Ishikawa (cell line): Measurements from ENCODE around the gene PAN3.

Experiments
- CEBPB ChIP-seq: IDR thresholded peaks from 2 replicates; pipeline ENCODE4 v1.6.1; 2012
- CREB1 ChIP-seq: IDR thresholded peaks from 2 replicates; pipeline ENCODE4 v1.6.1; 2012; ENCODE audit warnings: low read depth
- EGR1 ChIP-seq: IDR thresholded peaks from 2 replicates; pipeline ENCODE4 v1.6.1; 2012
- EP300 ChIP-seq: IDR thresholded peaks from 2 replicates; pipeline ENCODE4 v1.6.1; 2012; ENCODE audit warnings: borderline replicate concordance
- FOXM1 ChIP-seq: IDR thresholded peaks from 2 replicates; pipeline ENCODE4 v1.6.1; 2012; ENCODE audit warnings: low read depth, borderline replicate concordance
- NFIC ChIP-seq: IDR thresholded peaks from 2 replicates; pipeline ENCODE4 v1.6.1; 2012
- RAD21 ChIP-seq: IDR thresholded peaks from 2 replicates; pipeline ENCODE4 v1.6.1; 2012; ENCODE audit warnings: low read depth
- TAF1 ChIP-seq: IDR thresholded peaks from 2 replicates; pipeline ENCODE4 v1.6.1; 2012; ENCODE audit warnings: low read depth, mild to moderate bottlenecking
- TCF12 ChIP-seq: IDR thresholded peaks from 2 replicates; pipeline ENCODE4 v1.6.1; 2012; ENCODE audit warnings: low read depth
- TEAD4 ChIP-seq: IDR thresholded peaks from 2 replicates; pipeline ENCODE4 v1.6.1; 2012
- YY1 ChIP-seq: IDR thresholded peaks from 2 replicates; pipeline ENCODE4 v1.6.1; 2012; ENCODE audit warnings: low read depth
- ZBTB7A ChIP-seq: IDR thresholded peaks from 2 replicates; pipeline ENCODE4 v1.6.1; 2012; ENCODE audit warnings: low read depth
- TF ChIP-seq, protein P1 (sequence below): IDR thresholded peaks from 2 replicates; pipeline ENCODE4 v1.6.1; 2012
- TF ChIP-seq, protein P2 (sequence below): IDR thresholded peaks from 2 replicates; pipeline ENCODE4 v1.6.1; 2012
- TF ChIP-seq, protein P3 (sequence below): IDR thresholded peaks from 2 replicates; pipeline ENCODE4 v1.6.1; 2012; ENCODE audit warnings: low read depth, mild to moderate bottlenecking

PAN3 gene

DNA sequence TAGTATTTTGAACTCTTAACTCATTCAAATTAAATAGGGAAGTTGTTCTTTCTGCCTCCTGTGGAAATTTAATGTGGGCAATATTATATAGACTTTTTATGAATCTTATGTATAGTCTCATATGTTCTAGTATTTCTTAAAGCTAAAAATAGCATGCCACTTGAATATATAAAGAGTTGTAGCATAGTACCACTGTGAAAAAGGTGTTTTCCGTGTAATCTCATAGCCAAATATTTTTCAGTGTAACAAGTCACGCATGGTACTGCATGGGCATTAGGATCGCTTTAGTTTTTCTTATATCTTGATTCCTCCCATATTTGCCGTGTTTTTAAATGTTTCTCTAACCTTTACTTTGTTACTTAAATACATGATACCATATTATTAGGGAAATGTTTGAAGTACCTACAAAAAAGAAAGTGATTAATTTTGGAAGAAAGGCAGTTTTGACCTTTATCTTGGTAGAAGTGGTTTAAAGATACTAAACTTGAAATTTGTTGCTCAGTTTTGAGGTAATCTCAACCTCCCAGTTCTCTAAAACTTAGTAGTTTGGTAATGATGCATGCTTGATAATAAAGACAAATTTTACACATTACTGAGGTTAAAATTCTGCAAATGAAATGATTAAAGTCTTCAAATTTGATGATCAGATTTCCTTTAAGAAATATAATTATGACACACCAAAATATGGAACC is 81.2 kb downstream of the PAN3 start:
- TF ChIP-seq YY1 (no peak), EGR1 (no peak), TCF12 (no peak), ZBTB7A (no peak), RAD21 (no peak), EP300 (no peak), NFIC (no peak), TAF1 (no peak)
- TF ChIP-seq, protein P1, sequence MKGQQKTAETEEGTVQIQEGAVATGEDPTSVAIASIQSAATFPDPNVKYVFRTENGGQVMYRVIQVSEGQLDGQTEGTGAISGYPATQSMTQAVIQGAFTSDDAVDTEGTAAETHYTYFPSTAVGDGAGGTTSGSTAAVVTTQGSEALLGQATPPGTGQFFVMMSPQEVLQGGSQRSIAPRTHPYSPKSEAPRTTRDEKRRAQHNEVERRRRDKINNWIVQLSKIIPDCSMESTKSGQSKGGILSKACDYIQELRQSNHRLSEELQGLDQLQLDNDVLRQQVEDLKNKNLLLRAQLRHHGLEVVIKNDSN: no peak
- TF ChIP-seq, protein P2, sequence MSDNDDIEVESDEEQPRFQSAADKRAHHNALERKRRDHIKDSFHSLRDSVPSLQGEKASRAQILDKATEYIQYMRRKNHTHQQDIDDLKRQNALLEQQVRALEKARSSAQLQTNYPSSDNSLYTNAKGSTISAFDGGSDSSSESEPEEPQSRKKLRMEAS: no peak

DNA sequence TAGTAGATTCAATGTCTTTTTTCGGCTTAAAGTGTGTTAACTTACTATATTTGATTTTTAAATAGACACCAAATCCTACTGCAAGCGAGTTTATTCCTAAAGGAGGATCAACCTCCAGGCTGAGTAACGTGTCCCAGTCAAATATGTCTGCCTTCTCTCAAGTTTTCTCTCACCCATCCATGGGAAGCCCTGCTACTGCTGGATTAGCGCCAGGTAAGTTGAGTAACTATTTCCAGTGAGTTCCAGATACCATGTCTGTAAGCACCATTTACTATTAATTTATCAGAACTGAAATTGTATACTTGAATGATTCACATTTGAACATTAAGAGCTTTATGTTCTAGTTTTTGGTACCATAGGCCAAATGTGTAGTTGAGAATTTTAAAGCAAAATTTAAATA is 81.8 kb downstream of the PAN3 start:
- TF ChIP-seq, protein P1: no peak
- TF ChIP-seq RAD21 (no peak), EGR1 (no peak), NFIC (no peak), FOXM1 (no peak), TAF1 (no peak), ZBTB7A (no peak), CREB1 (no peak), YY1 (no peak), TCF12 (no peak)
- TF ChIP-seq, protein P2: no peak

DNA sequence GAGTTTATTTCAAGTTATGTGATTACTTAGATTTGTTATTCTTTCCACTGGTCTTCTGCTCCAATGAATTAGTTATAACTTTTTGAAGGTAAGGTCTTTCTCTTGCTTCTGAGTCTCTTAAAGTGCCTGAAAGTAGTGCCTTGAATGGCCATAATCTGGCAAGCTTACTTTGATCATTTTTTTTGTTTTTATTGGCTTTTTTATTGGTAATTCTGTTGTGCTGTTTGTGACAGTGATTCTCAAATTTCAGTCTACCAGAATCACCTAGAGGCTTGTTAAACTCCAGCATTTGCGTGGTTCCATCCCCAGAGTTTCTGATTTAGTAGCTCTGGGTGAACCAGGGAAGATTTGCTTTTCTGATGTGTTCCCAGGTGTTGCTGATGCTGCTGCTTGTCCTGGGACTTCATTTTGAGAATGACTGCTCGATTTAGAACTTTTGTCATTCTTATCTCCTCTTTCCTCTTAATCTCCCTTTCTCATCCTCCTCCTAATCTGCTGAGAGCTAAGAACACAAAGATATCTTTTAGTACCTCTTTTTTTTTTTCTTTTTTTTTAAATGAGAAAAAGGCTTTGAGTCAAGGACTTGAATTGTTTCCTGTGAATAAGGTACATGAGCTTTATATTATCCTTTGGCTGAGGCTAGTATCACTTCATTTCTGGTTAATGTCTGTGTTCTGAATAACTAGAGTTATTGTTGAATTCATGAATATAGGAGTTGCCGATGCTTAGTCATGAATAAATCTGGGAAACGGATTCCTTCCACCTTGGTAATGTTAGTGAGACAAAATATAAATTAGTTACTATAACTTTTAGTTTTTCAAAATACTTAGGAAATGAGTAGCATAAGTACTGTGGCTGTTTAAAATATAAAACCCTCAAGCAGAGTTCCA is 91.4 kb downstream of the PAN3 start:
- no peak for TF ChIP-seq CREB1
- TF ChIP-seq YY1: no peak
- no peak for TF ChIP-seq CEBPB
- TF ChIP-seq TAF1: no peak
- no peak for TF ChIP-seq ZBTB7A
- no peak for TF ChIP-seq FOXM1
- TF ChIP-seq TCF12: no peak
- no peak for TF ChIP-seq TEAD4
- TF ChIP-seq EGR1: no peak
- no peak for TF ChIP-seq NFIC
- no peak for TF ChIP-seq RAD21
- TF ChIP-seq, protein P3, sequence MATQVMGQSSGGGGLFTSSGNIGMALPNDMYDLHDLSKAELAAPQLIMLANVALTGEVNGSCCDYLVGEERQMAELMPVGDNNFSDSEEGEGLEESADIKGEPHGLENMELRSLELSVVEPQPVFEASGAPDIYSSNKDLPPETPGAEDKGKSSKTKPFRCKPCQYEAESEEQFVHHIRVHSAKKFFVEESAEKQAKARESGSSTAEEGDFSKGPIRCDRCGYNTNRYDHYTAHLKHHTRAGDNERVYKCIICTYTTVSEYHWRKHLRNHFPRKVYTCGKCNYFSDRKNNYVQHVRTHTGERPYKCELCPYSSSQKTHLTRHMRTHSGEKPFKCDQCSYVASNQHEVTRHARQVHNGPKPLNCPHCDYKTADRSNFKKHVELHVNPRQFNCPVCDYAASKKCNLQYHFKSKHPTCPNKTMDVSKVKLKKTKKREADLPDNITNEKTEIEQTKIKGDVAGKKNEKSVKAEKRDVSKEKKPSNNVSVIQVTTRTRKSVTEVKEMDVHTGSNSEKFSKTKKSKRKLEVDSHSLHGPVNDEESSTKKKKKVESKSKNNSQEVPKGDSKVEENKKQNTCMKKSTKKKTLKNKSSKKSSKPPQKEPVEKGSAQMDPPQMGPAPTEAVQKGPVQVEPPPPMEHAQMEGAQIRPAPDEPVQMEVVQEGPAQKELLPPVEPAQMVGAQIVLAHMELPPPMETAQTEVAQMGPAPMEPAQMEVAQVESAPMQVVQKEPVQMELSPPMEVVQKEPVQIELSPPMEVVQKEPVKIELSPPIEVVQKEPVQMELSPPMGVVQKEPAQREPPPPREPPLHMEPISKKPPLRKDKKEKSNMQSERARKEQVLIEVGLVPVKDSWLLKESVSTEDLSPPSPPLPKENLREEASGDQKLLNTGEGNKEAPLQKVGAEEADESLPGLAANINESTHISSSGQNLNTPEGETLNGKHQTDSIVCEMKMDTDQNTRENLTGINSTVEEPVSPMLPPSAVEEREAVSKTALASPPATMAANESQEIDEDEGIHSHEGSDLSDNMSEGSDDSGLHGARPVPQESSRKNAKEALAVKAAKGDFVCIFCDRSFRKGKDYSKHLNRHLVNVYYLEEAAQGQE: no peak
- TF ChIP-seq, protein P1: no peak
- no peak for TF ChIP-seq EP300

DNA sequence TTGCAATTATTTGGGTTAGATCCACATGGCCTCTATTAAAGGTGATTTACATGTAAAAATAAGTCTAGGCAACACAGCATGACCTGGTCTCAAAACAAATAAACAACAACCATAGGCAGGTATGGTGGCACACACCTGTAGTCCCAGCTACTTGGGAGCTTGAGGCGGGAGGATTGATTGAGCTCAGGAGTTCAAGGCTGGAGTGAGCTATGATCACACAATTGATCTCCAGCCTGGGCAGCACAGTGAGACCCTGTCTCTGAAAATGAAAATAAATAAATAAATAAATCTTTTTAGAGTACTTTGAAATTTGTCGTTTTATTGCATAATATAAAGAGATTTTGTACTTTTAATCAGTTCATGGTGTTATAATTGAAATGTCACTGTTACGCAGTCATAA is 93.3 kb downstream of the PAN3 start:
- TF ChIP-seq ZBTB7A: no peak
- TF ChIP-seq RAD21: no peak
- TF ChIP-seq, protein P1: no peak
- TF ChIP-seq EGR1: no peak
- TF ChIP-seq, protein P3: no peak
- no peak for TF ChIP-seq CREB1
- no peak for TF ChIP-seq FOXM1
- TF ChIP-seq TAF1: no peak
- TF ChIP-seq TCF12: no peak
- no peak for TF ChIP-seq TEAD4
- TF ChIP-seq, protein P2: no peak
